NCI-H1105 treated with DMSO at 0.1 percent for 48 hours (cell line): ENCODE results near the gene EZR.
A peak's percentile ranks its signal among the peaks of the same experiment; 100 is the strongest.

Experiments used
- DNase-seq: peaks from one replicate; lab custom pipeline; 2025; lab: John Stamatoyannopoulos, UW

EZR gene

GRCh38 chr6:158819213-158819976 lies at the start of gene EZR:
Gene EZR, minus strand, starts transcription at chr6:158819368. Its CDS starts 1,275 bp downstream, at chr6:158818093.
- peak; percentile 82 for DNase-seq

- no peak for DNase-seq
These were observed 48.9 kb upstream of the EZR start for GRCh38 chr6:158868122-158868480.

GRCh38 chr6:158867381-158868121 lies 48.4 kb upstream of the EZR start:
- no peak for DNase-seq

GRCh38 chr6:158865769-158866168 lies 46.6 kb upstream of the EZR start:
- DNase-seq, result no peak

- DNase-seq, result no peak
These were observed 44.5 kb upstream of the EZR start for GRCh38 chr6:158863646-158864045.

- DNase-seq, result peak; percentile 16
These were observed 42.7 kb upstream of the EZR start for GRCh38 chr6:158861686-158862381.

GRCh38 chr6:158860279-158860865 lies 41.2 kb upstream of the EZR start:
- no peak for DNase-seq

GRCh38 chr6:158856261-158856660 lies 37.1 kb upstream of the EZR start:
- DNase-seq, result no peak

GRCh38 chr6:158854214-158855101 lies 35.3 kb upstream of the EZR start:
- no peak for DNase-seq

GRCh38 chr6:158853880-158854213 lies 34.7 kb upstream of the EZR start:
- no peak for DNase-seq

GRCh38 chr6:158853072-158853879 lies 34.1 kb upstream of the EZR start:
- DNase-seq, result no peak

GRCh38 chr6:158852312-158853071 lies 33.3 kb upstream of the EZR start:
- DNase-seq, result no peak

GRCh38 chr6:158850807-158851115 lies 31.6 kb upstream of the EZR start:
- DNase-seq, result no peak

GRCh38 chr6:158849899-158850806 lies 31.0 kb upstream of the EZR start:
- DNase-seq, result peak; percentile 44

GRCh38 chr6:158848490-158848895 lies 29.3 kb upstream of the EZR start:
- DNase-seq, result no peak

GRCh38 chr6:158847786-158848185 lies 28.6 kb upstream of the EZR start:
- DNase-seq, result no peak

- DNase-seq, result no peak
These were observed 27.9 kb upstream of the EZR start for GRCh38 chr6:158847012-158847529.

GRCh38 chr6:158843751-158844683 lies 24.8 kb upstream of the EZR start:
- DNase-seq, result no peak
